Measurements from ENCODE around the gene RAB27A. TPM values are rescaled to one million over a fixed set of nuclear protein-coding genes. Genes with fewer than 3 reads are reported as not detected.

RAB27A gene
- total and polyA plus RNA-seq, 2 of the 8 experiments (the other 6 are each of a cell fraction or from before 2014, with no cell fraction given) = 2.3 to 6.5 TPM

DNA sequence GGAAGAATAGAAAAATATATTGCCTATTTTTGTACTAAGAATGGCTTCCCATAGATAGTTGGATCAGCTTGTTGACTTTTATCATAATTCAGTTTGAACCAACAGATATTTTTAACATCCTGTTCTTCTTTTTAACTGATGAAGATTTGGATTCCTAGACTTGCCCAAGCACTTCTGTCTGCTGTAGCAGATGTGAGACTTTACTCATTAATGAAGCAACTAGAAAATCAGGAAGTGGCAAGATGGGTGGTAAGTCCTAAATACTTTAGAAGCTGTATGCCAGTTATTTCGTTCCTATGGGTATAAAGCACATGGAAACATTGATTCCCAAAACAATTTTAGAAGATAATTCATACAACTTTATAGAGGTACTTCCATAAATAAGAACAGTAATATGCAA is 37.8 kb upstream of the RAB27A start:
- Histone ChIP-seq H3K27ac (ENCODE audit: low read depth, low read length) (no peak overlapping the region), H3K27me3 (replicated peaks in 1 of 4; ENCODE audit: control insufficient read depth in 3 of 4, extremely low read depth in 1 of 4, insufficient read depth in 3 of 4, low read length in 3 of 4) (no peaks in the 10 kb centered on the region), H3K79me2 (ENCODE audit: control insufficient read depth in 1 of 2, insufficient read depth in 2 of 2, low read length in 2 of 2) (no peaks in the 10 kb centered on the region), H3K14ac (ENCODE audit: insufficient read length) (no peak overlapping the region), H2BK5ac (ENCODE audit: low read depth, low read length) (no peak overlapping the region), H3K36me3 (ENCODE audit: control insufficient read depth in 2 of 4, insufficient read depth in 4 of 4, low read length in 3 of 4) (no peaks in the 10 kb centered on the region), H2AK5ac (ENCODE audit: low read depth, low read length) (no peak overlapping the region), H2BK120ac (replicated peaks; ENCODE audit: low read depth, low read length) (no peak overlapping the region), H4K8ac (ENCODE audit: extremely low read depth, insufficient read depth, low read length) (no peak overlapping the region), H3K4ac (replicated peaks; ENCODE audit: insufficient read length, low read depth, low read length) (no peak overlapping the region), H3K4me1 (replicated peaks in 1 of 4; ENCODE audit: control insufficient read depth in 3 of 4, insufficient read depth in 4 of 4, low read length in 3 of 4) (peaks cover 1 to 3% (median 2%) of the 10 kb centered on the region in 4 experiments; a peak in 3 of 7 replicates), H3K56ac (replicated peaks; ENCODE audit: insufficient read length, low read depth, low read length) (no peak overlapping the region), H3K4me2 (ENCODE audit: insufficient read depth in 1 of 2, low read depth in 2 of 2, low read length in 2 of 2) (no peak overlapping the region), H3K9ac (replicated peaks in 1 of 4; ENCODE audit: extremely low read depth in 1 of 4, low read depth in 3 of 4, low read length in 3 of 4) (no peak overlapping the region), H2BK12ac (ENCODE audit: low read depth, low read length) (no peak overlapping the region), H2AFZ (ENCODE audit: low read length) (no peak overlapping the region), H2BK20ac (ENCODE audit: low read length) (no peak overlapping the region), H4K91ac (replicated peaks; ENCODE audit: insufficient read length, low read length) (no peak overlapping the region), H3K9me3 (ENCODE audit: insufficient read depth in 2 of 2, low read depth in 1 of 2, low read length in 1 of 2) (no peaks in the 10 kb centered on the region), H3K23ac (ENCODE audit: insufficient read length) (no peak overlapping the region), H3K18ac (ENCODE audit: extremely low read depth, low read length) (no peak overlapping the region), H3K23me2 (ENCODE audit: low read depth, low read length) (no peaks in the 10 kb centered on the region), H4K20me1 (replicated peaks in 1 of 2; ENCODE audit: control insufficient read depth in 1 of 2, insufficient read depth in 2 of 2, low read length in 2 of 2) (no peaks in the 10 kb centered on the region), H3K4me3 (ENCODE audit: extremely low read depth in 1 of 4, insufficient read depth in 2 of 4, low read depth in 3 of 4, low read length in 4 of 4) (no peak overlapping the region), H4K5ac (ENCODE audit: insufficient read length, low read depth, low read length) (no peak overlapping the region), H2BK15ac (ENCODE audit: low read length) (no peak overlapping the region), H3K79me1 (ENCODE audit: low read depth, low read length) (no peaks in the 10 kb centered on the region)
- no peak for TF ChIP-seq HDAC2 (IDR thresholded peaks at IDR 0.05; ENCODE audit: borderline replicate concordance in 1 of 2, low read depth in 2 of 2, low read length in 2 of 2)
- no peak for TF ChIP-seq PHF8 (conservative IDR thresholded peaks at IDR 0.05; ENCODE audit: low read depth, low read length)
- no peak for TF ChIP-seq POLR2A (IDR thresholded peaks at IDR 0.05; ENCODE audit: control extremely low read depth in 1 of 2, low read depth in 2 of 2, low read length in 2 of 2)
- no peak for TF ChIP-seq CEBPB (IDR thresholded peaks at IDR 0.05; ENCODE audit: low read depth, low read length)
- TF ChIP-seq CTBP2 (IDR thresholded peaks at IDR 0.05; ENCODE audit: borderline replicate concordance, insufficient read depth, insufficient read length, low read length) = no peak
- TF ChIP-seq BRCA1 (IDR thresholded peaks at IDR 0.05; ENCODE audit: low read depth, low read length) = no peak
- WGBS, 2 experiments (ENCODE audit: extremely low coverage in 1 of 2, insufficient coverage in 1 of 2, insufficient read length in 1 of 2, insufficient replicate concordance in 2 of 2, low coverage in 1 of 2, low lambda C conversion rate in 2 of 2, missing lambda C conversion rate in 1 of 2) = 91% methylated on average over 1 of the region's 1 CpG; no CpG with 5 or more reads in 1 of the 2 experiments
- no peak for FAIRE-seq
- DNase-seq (ENCODE audit: low read depth in 1 of 2, low spot score in 2 of 2) = no peak
- ChIA-PET CTCF (ENCODE audit: partially characterized antibody) (no interaction called here), POLR2A (ENCODE audit: partially characterized antibody) (interaction anchor here (1.5 kb wide), 1 partner anchor 12 kb away, joined by 4 read pairs; no protein-coding TSS in a partner anchor)
